GM18867 (cell line): ENCODE results near the gene SPRTN.

Experiments
- ATAC-seq: cut with Tn5 transposase; IDR thresholded peaks from one replicate; pipeline ENCODE4 v1.9.1; 2021; ENCODE audit warnings: mild to moderate bottlenecking, moderate library complexity; ENCODE audit not compliant: unreplicated experiment

SPRTN gene

GRCh38 chr1:231376101-231376500, 38.0 kb downstream of the SPRTN start:
- ATAC-seq, result no peak

DNA sequence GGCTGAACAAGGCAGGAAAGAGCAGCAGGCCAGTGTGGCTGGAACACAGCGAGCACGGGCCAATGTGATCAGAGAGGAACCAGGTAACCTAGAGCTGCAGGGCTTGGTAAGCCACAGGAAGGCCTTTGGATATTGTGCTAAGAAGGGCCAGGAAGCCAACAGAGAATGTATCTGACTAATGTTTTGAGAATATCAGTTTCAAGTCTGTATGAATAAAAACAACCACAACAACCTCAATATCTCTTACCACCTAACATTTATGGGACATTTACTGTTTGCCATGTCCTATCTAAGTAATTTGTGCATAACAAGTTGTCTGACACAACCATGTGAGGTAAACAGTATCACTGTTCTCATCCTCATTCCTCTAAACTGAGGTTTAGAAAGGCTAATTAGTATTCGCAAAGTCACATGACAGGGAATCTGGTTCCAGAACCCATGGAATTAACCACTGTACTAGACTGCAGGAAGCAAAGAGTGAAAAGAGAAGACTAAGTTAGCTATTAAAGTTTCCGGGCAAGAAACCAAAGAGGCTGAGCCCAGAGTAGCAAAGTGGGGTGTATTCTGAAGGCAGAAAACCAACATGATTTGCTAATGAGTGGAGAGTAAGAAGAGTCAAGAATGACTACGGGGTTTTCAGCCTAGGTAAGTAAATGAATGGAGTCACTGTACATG, 38.9 kb downstream of the SPRTN start:
- no peak for ATAC-seq

DNA sequence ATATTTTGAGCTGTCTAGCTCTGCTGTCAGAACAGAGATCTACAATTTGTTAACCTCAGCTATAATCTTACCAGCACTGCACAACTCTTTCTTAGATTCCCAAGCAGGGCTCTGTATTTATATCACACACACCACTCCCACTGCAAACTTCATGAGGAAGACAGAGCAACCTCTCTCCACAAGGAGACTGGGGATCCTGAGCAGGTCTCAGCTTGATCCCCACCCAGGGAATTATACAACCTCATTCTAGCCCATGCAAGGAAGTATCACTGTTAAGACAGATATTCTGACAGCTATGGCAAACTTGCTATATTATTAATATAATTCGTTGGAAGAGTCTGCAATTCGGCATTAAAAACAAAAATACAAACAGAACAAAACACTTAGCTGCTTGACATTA, 43.6 kb downstream of the SPRTN start:
- ATAC-seq, result no peak

GRCh38 chr1:231382426-231382825, 44.3 kb downstream of the SPRTN start:
- ATAC-seq, result no peak

DNA sequence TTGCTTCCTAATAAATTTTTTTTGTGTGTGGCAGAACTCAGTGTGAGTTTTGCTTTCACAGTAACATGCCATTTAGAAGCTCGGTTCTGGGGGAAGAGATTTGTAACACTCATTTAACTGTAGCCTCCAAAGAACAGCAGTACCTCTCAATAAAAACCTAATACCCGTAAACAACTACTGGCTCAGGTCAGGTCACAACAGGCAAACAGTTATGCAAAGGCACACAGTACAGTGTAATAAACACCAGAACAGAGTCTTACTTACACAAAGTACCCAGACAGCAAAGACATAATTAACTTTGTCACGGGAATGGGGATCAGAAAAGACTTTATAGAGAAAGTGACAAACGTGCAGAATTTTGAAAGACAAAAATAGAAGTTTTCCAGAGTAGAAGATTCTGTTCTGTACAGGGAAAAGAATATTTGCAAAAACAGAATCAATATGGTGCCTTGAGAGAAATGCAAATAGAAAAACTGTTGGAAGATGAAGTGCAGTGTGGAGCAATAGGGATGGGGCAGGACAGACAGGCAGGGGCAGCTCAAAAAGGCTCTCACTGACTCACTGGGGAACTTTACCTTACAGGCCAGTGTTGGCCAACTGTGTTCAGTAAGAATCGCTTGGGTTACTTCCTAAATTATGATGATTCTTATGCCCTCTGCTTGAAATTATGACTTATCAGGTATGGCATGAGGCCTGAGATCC, 45.2 kb downstream of the SPRTN start:
- no peak for ATAC-seq

GRCh38 chr1:231384696-231385415, 46.8 kb downstream of the SPRTN start:
- no peak for ATAC-seq

DNA sequence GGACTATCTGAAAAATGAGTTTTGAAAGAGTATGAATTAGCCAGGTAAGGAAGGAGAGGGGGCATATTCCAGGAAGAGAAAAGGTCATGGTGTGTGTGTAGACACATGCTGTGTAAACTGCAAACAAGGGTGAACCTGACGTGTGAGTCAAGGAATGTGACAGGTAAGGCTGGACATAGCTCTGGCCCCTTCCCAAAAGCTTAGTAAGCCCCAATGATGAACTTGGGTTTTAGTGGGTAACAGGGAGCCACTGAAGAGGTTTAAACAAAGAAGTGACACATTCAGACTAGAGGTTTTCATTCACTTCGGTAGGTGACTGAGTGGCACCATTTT, 47.3 kb downstream of the SPRTN start:
- no peak for ATAC-seq

- no peak for ATAC-seq
Measured at GRCh38 chr1:231386466-231386865, 48.4 kb downstream of the SPRTN start.

DNA sequence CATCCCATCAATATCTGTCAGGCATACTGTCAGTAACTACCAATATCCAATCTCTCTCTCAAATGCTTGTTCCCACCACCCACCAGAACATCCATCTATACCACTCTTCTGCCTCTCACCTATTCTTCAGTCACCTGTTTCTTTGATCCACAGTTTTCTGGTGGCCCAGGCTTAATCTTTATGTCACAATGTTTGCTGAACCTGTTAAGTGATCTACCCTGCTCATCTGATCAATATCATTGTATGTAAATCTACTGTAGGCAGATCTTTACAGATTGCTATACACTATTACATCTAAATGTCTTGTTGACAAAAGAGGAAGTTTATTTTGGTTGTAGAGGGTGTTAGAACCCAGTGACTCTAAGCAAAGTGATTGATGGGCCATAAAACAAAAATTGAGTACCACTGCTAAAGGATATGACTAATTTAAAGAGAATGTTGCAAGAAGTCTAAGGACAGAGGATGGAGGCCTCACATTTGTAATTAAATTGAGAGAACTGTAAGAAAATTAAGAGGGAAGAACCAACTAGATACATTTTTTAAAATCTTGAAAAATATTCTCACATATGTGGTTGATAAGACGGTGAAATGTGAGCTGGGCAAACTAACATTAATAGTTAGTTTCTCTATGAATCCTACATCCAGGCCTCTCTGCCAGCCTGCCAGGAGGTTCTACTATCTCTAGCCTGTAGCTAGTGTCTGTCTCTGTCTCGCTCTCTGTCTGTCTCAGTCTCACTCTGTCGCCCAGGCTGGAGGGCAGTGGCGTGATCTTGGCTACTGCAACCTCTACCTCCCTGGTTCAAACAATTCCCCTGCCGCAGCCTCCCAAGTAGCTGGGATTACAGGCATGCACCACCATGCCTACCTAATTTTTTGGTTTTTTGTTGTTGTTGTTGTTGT, 49.9 kb downstream of the SPRTN start:
- ATAC-seq, result no peak

DNA sequence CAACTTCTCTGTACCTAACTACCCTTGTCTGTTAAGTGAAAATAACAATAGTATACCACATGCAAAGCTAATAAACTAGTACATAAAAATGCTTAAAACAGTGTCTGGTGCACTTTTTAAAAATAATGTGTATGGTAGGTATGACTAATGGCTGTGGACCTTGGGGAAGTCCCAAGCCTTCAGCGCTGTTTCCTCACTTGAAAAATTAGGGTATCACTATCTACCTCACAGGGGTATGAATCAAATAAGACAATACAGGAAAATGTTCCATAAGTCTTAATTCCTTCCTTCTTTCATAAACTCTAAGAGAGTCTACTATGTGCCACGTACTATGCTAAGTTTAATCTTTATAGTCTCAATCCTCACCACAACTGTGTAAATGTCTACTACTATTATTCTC, 52.0 kb downstream of the SPRTN start:
- ATAC-seq, result no peak

GRCh38 chr1:231392389-231393131, 54.5 kb downstream of the SPRTN start:
- ATAC-seq, result no peak

- ATAC-seq, result no peak
Measured at GRCh38 chr1:231393668-231394067, 55.6 kb downstream of the SPRTN start.

DNA sequence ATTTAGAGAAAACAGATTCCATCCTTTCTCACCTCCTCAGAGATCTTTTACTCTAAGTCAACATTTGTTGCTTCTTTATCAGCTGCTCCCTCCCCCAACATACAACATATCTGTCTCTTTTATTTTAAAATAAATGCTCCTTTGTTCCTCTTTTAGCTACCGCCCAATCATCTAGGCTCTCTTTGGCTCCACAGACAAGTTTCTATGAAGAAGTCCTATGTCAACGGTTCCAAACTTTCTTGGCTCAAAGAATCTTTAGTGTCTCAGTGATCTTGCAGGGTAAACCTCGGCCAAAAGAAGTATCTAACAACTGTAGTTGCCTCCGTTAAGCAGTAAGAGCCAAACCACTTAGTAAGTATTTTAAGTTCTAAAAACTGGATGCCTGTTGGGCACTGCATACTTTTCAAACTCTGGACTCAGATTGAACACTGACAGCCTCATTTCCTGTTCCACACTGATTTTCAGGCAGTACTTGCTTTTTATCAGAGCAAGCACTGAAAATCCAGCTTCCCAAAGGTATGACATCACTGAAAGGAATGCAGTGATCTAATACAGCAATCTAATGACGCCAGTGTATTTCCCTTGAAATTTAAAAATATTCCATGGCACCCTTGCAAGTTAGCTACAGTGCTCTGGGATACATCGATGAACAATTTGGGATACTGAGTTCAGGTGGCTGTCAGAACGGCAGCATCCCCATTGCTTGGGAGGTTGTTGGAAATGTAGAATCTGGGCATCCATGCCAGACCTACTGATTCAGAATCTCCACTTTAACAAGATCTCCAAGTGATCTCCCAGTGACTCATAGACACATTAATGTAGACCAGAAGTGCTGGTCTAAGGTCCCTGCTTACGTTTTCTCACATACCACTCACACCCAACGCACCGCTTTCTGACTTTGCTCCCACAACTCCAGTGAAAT, 57.2 kb downstream of the SPRTN start:
- ATAC-seq, result no peak

- ATAC-seq, result no peak
Measured at GRCh38 chr1:231395998-231396390, 57.9 kb downstream of the SPRTN start.

- ATAC-seq, result no peak
Measured at GRCh38 chr1:231396643-231397042, 58.5 kb downstream of the SPRTN start.

DNA sequence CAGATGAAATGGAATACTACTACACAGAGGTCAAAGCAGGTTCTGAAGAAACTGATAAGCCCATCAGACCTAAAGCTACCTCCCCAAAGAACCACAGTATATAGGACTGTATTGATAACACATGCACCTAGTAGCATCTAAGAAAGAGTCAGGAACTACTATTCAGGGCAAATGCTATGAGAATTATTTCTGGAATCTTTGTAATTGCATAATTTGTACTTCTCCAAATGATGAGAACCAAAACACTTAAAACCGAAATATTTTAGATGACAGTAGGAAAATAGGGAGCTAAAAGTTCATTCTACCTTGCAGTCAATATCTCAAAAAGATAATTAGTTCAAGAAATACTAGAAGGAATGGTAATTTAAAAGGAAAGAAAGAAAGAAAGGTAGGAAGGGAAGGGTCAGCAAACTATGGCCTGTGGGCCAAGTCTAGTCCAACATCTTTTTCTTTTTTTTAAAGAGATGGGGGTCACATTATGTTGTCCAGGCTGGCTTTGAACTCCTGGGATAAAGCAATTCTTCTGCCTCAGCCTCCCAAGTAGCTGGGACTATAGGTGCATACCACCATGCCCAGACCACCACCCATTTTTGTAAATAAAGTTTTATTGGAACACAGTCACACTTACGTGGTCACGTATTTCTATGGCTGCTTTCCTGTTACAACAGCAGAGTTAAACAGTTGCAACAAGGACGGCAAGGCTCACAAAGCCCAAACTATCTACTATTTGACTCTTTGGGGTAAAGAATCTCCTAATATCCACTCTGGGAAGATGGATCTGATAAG, 60.0 kb downstream of the SPRTN start:
- ATAC-seq, result no peak

GRCh38 chr1:231401478-231401877, 63.4 kb downstream of the SPRTN start:
- ATAC-seq, result no peak

- no peak for ATAC-seq
Measured at GRCh38 chr1:231404318-231404717, 66.2 kb downstream of the SPRTN start.
